GM21619 (cell line): ENCODE data around the gene PLD1.
A peak's percentile ranks its signal among the peaks of the same experiment; 100 is the strongest.
"Not testable (repeated sequence)": the region's sequence is repeated elsewhere in the genome, so short reads cannot be mapped to it uniquely, and the experiment has no call there.

Experiments
- ATAC-seq: cut with Tn5 transposase; IDR thresholded peaks from one replicate; pipeline ENCODE4 v1.9.1; 2021; ENCODE audit not compliant: unreplicated experiment

Gene PLD1

DNA sequence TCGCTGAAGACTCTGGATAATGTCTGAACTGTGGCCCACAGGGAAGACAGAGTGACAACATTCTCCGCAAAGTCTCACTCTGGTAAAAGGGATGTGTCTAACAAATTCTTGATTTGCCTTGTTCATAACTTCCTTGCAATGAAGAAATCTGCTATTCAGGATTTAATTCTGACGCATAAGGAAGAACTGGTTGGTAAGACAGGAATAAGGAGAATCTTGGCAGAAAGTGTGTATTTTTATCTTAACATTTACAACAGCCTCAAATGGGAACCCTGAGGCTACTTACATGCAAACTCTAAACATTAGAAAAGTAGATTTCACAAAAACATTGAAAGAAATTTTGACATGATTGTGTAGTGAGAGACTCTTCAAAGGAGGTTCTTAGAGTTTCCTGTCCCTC is 10.8 kb upstream of the PLD1 start:
- ATAC-seq: no peak

DNA sequence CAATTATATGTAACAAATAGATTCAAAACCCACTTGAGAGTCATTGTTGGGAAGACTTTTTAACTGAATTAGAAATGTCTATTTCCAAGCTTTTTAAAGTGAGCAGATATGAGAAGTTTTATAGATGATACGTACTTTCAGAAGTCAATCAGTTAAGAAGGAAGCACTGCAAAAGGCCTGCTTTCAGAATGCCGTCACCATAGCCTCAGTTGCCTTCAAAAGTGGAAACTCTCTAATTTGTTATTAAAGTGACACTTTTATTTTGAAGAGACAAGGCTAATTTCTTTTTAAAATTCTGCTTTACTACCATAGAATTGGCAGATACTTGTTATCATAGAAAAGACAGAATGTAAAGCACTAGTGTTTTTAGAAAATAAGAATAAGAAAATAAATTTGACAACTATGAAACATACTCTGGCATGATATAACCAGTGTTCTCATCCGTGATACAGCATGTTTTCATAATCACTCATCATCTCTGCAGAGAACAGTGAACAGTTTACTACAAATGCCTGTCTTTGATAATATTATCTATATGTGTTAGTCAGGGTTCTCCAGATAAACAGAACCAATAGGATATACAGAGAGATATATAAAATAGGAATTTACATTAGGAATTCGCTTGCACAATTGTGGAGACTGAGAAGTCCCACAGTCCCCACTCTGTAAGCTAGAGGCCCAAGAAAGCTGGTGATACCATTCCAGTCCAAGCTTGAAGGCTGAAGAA is 7.0 kb upstream of the PLD1 start:
- no peak for ATAC-seq

DNA sequence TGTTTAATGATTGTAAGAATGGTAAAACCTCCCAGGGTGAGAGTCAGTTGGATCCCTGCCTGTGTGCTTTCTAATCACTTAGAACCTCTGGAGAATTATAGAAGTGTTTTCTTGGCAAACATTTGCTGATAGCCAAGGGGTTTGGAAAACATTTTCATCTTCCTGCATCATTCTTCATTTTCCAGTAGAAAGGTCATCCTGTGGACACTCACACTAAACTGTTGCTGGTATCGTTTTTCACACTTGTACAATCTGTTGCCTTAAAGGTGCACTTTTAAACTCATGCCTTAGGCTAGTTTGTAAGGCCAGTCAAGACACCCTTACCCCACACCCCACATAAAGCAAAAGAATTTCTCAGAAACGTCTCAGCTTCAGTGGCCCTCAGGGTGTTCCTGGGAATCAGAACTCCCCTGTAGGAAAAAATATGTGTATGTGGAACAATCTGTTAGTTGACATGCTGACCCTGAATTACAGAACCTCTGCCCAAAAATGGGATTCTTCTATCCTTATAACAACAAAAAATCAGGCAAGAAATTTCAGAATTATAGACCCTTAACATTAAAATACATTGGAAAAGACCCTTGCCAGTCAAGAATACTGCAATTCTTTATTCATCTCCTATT is 5.8 kb upstream of the PLD1 start:
- ATAC-seq: no peak

DNA sequence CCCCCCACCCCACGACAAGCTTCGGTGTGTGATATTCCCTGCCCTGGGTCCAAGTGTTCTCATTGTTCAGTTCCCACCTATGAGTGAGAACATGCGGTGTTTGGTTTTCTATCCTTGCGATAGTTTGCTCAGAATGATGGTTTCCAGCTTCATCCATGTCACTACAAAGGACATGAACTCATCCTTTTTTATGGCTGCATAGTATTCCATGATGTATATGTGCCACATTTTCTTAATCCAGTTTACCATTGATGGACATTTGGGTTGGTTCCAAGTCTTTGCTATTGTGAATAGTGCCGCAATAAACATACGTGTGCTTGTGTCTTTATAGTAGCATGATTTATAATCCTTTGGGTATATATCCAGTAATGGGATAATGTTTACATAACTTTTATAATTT is 4.4 kb upstream of the PLD1 start:
- not testable (repeated sequence) for ATAC-seq

DNA sequence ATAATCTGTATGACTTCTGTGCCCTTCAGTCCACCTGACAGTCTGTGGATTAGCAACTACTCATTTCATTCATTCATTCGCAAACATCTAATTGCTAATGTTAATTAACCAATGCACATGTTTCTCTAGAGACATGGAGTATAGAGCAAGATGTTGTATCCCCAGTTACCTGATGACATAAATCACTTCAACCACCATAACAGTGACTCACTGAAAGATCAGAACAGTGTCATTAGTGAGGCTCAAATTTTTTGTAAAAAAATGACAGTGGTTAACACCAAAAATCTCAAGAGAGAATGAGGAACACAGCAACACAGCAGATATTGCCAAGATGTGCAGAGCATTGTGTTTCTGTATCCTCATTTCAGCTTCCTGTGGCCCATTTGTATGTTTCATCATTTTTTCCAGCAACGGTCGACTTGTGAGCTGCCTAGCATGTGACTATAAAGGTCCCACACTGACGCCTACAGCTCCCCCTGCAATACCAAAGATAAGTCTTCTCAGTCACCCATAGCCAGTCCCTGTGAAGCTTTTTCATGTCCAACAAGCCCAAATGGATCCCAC is 3.7 kb upstream of the PLD1 start:
- peak; percentile 27 for ATAC-seq

DNA sequence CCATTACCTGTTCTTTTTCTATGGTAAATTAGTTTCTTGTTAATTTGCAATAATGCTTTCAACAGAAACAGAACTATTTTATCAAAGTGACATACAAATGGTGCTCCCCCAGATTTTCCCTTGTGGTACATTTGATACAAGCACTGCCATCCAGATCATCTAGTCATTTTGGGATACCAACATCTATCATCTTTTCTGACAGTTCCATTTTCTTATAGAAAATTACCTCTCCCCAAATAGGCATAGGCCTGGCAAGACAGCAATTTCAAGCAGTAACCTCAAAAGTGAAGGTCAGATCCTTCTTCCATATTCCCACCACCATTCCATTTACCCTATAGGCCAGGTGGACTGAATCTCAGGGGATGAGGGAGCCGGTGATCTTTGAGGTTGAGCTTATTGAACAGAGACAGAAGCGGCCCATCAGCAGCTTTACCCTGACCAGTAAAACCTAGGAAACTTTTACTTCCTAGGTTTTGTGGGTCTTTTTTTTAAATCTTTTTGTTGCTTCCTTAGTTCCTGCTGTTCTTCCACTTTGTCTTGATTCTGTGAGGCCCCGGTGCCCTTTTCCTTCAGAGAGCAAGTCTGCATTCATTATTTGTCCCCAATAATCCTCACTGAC is 3.1 kb upstream of the PLD1 start:
- ATAC-seq: no peak

DNA sequence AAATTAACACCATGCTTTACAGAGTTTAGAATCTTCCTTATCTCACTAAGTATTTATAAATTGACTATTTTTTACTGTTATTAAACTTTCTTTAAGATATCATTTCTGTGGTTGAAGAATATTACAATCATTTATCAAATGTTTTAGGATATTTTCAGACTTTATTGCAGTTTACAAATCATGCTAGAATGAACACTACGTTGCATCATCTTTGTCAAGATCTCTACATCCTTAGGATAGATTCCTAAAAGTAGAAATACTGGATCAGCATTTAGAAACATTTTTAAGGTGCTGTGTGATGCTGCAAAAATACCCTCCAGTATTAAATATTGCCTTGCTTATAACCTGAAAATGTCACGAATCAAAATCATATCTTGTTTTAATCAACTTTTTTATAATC is 2.5 kb upstream of the PLD1 start:
- no peak for ATAC-seq

DNA sequence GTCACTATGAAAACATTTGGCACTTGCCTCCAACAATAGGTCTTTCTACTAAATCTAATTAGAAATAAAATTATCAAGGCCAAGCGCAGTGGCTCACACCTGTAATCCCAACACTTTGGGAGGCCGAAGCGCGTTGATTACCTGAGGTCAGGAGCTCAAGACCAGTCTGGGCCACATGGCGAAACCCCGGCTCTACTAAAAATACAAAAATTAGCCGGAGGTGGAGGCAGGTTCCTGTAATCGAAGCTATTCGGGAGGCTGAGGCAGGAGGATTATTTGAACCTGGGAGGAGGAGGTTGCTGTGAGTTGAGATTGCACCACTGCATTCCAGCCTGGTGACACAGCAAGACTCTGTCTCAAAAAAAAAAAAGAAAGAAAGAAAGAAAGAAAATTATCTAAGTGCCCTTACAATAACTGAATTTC is 1.6 kb upstream of the PLD1 start:
- no peak for ATAC-seq

DNA sequence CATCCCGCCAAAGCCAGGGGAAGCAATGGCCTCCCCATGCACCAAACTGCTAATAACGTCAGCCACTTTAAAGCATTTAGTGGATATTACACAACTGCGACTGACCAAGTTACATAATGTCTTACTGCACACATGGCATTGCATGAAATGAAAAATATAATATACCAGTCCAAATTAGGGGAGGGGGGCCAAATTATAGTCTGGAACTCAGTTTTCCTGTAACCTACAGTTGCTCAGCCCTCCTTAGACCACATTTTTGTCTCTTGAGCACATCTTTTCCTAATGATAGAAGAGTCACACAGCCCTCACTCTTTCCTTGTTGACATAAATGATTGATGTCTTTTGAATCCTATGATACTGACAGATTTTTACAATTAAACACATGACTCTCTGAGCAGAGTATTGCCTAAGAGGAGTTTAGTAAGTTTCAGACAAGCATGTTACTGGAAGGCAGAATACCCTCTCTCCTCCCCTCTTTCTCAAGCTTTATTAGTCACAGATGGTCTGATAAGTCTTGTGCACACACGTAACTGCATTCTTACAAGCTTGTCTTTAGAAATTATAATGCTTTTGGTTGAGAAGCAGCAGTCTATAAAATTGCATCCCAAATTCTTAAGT is 1.1 kb upstream of the PLD1 start:
- ATAC-seq: no peak

DNA sequence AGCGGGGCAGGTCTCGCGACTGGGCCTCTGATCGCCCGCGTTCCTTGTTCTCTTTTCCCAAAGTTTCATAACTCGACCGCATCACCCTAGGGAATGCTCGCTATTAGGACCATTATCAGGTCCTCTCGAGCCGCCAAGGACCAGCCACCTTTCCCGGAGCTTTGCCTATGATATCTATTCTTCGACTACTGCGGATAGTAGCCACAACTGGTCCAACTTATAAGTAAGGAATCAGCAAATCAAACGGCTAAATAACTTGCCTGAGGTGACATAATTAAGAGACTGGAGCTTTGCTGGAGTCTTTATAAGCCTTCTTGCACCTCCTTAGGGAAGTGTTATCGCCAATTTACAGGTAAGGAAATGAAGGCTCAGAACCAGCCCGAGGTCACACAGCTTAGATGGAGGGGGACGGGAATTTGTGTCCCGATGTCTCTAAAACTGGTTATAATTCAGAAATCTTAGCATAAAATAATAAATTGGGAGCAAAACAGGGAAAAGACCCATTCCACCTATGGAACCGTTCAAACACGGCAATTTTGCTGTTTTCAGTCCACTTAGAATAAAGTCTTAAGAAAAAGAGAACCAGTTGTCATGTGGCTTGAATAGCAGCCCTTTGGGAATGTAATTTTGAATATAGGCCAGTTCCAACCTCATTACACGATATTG is 479 bp upstream of the PLD1 start:
- ATAC-seq: no peak

DNA sequence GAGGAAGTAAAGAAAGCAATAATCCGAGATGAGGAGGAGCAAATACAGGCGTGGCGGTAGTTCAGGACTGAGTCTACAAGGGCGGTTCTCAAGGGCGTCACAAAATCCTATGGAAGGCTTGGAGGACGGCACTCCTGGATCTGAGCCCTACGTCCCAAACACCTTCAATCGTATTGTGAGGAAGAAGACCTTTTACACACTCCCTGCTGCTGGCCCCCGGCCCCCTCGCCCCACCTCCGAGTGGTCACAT is 747 bp downstream of the PLD1 start:
- ATAC-seq: peak; percentile 35

DNA sequence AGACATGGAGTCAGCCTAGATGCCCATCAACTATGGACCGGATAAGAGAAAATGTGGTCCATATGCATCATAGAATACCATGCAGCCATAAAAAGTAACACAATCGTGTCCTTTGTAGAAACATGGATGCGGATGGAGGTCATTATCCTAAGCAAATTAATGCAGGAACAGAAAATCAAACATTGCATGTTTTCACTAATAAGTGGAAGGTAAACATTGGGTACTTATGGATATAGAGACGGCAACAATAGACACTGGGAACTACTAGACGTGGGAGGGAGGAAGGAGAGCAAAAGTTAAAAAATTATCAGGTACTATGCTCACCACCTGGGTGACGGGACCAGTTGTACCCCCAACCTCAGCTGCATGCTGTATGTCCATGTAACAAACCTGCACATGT is 2.5 kb downstream of the PLD1 start:
- ATAC-seq: no peak

DNA sequence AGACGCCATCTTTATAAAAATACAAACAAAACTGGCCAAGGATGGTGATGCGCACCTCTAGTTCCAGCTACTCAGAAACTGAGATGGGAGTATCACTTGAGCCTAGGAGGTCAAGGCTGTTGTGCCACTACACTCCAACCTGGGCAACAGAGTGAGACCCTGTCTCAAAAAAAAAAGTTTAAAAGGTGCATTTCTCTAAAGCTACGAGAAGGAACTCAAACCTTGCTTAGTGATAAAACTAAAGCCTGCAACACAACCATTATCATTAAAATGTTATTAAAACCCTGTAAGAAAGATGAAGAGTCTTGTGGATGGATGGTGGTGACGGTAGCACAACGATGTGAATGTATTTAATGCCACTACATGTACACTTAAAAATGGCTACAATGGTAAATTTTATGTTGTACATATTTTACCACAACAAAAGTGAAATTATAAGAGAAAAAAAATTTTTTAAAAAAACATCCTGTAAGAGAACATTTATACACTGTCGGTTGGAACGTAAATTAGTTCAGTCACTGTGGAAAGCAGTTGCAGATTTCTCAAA is 3.1 kb downstream of the PLD1 start:
- ATAC-seq: no peak

DNA sequence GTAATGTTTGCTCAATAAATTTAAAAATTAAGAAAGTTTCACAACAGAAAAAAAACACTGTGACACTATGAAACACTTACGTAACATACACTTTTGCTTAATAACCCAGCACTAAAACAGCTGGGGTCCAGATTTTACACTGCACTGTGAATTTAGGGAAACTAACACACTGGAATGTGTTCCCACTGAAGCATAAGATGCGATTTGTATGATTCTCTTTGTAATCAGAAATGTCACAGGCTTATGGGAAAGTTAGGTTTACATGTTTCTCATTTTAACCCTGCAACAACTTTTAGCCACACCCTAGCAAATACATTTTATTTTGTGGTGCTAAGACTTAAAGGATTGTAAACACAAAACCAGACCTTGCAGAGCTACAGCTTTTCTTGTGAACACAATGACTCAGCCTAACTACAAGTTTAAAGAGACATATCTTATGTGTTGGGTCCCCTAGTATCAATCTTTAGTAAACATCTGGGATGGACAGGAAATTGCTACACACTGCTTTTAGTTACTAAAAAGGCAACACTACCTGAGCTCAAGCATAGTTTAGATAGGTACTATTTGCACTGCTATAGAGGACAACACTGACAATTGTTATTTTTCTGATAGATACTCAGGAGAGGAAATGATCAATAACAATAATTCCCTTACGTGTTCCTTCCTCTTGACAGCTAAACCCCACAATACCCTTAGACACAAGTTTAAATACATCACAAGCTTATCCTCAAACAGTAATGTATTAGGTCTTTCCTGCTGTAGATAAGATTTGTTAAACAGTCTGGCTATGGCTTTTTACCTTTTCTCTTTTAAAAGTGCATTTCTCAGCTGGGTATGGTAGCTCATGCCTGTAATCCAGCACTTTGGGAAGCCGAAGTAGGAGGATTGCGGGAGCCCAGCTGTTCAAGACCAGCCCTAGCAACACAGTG is 3.8 kb downstream of the PLD1 start:
- no peak for ATAC-seq

DNA sequence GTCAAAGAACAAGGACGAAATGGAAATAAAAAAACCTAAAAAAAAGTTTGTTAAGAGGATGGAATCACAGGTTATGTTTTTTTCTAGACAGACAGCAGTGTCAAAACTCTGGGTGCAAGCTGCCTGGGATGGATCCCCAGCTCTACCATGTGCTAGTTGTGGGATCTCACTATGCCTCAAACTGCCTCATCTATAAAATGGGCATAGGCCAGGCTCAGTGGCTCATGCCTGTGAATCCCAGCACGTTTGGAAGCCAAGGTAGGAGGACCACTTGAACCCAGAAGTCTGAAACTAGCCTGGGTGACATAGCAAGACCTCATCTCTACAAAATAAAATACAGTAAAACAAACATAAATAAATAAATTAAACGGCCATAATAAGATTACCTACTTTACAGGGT is 4.6 kb downstream of the PLD1 start:
- ATAC-seq: no peak

DNA sequence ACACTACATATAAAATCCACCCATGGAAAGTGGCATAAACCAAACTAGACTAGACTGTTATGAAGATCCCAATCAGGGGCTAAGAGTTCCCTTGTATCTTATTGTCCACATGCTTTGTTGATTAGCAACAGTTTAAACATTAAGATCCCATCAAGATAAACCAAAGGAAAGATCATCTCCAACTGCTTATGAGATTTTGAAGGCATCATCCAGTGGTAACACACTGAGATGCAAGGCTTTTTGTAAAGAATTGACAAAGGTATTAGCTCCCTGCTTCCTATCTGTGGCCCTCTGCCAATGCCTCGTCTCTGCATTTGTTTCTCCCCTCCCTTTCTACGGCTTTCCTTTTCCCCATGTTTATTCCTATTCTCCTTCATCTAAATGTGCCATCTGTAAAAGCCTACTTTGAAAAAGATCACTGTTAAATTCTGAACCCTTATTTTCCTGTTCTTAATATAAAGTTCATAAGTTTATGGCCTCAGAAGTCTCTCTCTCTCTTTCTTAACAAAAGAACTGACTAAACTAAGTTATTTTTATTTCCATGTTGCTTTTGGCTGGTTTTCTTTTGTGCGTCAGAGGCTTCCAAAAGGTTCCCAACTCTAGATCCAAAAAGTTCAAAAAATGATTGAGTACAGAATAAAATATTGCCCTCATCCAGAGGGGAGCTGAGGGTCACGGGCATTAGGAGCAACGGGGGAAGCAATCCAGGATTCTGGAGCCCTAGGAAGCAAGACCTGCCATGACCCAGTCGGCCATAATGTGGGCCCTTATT is 5.5 kb downstream of the PLD1 start:
- no peak for ATAC-seq

DNA sequence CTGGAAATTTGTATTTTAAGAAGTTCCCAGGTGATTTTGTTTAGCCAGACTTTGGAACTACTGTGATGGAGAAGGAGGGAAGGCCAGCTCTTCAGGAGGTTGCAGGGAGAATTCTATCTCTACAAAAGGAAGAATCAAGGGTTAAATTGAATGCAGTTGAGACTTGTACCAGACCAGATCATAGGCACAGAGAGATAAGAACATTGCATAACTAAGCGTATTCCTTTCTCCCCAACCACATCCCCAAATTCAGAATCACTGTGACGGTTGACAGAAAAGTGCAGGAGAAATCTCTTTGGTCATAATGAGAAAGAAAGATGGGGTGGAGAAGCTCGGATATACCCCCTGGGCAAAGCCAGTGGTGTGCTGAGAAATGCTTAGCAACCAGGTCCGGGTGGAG is 7.2 kb downstream of the PLD1 start:
- no peak for ATAC-seq

DNA sequence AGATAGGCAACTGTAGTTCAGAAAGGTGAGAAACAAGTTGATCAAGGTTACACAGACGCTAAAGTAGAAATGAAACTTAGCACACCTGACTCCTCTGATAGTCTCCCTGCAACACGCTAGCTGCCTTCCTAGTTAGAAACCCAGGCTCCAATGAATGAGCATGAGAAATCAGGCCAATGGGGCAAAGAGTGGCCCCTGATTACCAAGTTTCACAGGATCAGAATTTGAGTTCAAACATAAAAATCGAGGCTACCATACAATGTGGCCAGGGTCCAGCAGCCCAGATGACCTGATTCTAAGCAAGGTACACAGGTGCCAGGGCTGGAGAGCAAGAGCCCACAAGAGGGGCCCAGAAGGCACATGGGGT is 7.7 kb downstream of the PLD1 start:
- no peak for ATAC-seq

DNA sequence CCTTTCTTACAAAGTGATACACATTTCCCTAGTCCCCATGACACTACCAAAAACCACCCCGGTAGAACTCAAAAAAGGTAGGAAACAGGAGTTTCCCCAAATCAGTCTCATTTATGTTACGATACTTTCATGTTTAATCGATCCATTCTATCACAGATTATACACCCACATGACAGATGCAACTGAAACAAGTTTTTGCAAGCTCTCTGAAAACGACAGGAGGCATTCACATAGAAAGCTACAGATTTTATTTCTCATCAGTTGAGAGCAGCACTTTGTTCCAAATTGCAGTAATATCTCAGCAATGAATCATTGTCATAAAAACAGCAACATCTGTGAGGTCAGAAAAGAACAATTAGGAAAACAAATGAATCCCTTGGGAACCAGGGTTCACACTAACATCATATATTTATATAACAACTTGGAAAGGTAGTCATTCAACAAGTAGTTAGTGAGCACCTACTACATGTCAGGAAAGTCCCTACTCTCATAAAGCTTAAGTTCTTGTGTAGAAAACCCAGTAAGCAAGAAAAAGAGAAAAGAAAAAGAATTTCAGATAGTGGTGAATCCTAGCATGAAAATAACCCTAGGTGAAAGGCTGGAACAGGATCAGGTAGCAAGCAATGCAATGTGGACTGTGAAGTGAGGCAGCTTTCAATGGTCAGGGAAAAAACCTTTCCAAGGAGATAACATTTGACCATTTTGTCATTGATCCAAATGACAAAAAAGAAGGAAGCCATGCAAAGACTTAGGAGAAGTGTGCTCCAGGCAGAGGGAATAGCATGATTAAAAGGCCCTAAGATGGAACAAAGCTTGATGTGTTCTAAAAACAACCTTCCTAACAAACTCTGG is 8.3 kb downstream of the PLD1 start:
- ATAC-seq: no peak
